Mammary epithelial cell (primary cell): Measurements from ENCODE around the gene RETN.

Experiments used
- CTCF ChIP-seq, 2 donors: IDR thresholded peaks in 1 of 2; conservative IDR thresholded peaks in 1 of 2; 2 replicates each; pipeline ENCODE4 v1.5.1; 2011 to 2012; ENCODE audit warnings: inconsistent platforms in 2 of 2, low read length in 2 of 2, mild to moderate bottlenecking in 2 of 2, control low read depth in 1 of 2, low read depth in 1 of 2; ENCODE audit not compliant: insufficient read depth in 1 of 2; ENCODE audit errors: extremely low read depth in 1 of 2
- EZH2 ChIP-seq: IDR thresholded peaks from 2 replicates; pipeline ENCODE4 v1.6.1; 2012; ENCODE audit warnings: low read length, inconsistent platforms, borderline replicate concordance

DNA sequence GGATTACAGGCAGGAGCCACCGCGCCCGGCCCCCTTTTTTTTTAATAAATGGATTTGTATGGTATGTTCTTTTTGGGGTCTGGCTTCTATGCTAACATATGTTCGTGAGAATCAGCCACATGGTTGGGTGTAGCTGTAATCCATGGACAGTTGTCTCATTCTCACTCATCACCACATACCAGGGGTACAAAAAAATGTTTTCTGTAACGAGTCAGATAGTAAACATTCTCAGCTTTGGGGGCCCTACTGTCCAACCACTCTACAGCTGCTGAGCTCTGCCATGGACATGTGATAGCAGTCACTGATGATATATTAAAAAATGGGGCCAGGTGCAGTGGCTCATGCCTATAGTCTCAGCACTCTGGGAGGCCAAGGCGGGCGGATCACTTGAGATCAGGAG lies 5.1 kb upstream of the RETN start:
- no peak for TF ChIP-seq CTCF (conservative IDR thresholded peaks at IDR 0.05 in 1 of 2, IDR thresholded peaks at IDR 0.05 in 1 of 2; ENCODE audit: extremely low read depth in 1 of 2, insufficient read depth in 1 of 2, low read depth in 1 of 2, low read length in 2 of 2)
- no peak for TF ChIP-seq EZH2
